Activated naive CD4-positive, alpha-beta T cell treated with anti-CD3 and anti-CD28 coated beads for 36 hours (primary cell): Measurements from ENCODE around the gene WDR48. TPM values are rescaled to one million over a fixed set of nuclear protein-coding genes. Genes with fewer than 3 reads are reported as not detected.

Source experiments
- CTCF ChIA-PET: fragments of 350-600 bp; sonication (Branson Sonifier 250); formaldehyde crosslinking; loops from one replicate; lab custom pipeline; 2021; ENCODE audit warnings: antibody characterized with exemption; lab: Charles Lee
- DNase-seq: peaks from one replicate; pipeline ENCODE4 v3.0.0-alpha.2; 2020
- H3K27ac Mint-ChIP-seq: one replicate; pipeline ENCODE4 v1.8.0; 2021; ENCODE audit warnings: mild to moderate bottlenecking, mixed read lengths
- H3K27me3 Mint-ChIP-seq: one replicate; pipeline ENCODE4 v1.8.0; 2021; ENCODE audit warnings: low read depth, mixed read lengths
- H3K36me3 Mint-ChIP-seq: one replicate; pipeline ENCODE4 v1.8.0; 2021; ENCODE audit warnings: low read depth, mixed read lengths
- H3K4me1 Mint-ChIP-seq: one replicate; pipeline ENCODE4 v1.8.0; 2021; ENCODE audit warnings: low read depth, mixed read lengths
- H3K4me3 Mint-ChIP-seq: one replicate; pipeline ENCODE4 v1.8.0; 2021; ENCODE audit warnings: mild to moderate bottlenecking, moderate library complexity, mixed read lengths
- H3K9me3 Mint-ChIP-seq: one replicate; pipeline ENCODE4 v1.8.0; 2021; ENCODE audit warnings: mixed read lengths
- intact Hi-C: fragments of 100-400 bp; cut with micrococcal nuclease; formaldehyde crosslinking; loops from one replicate; pipeline ENCODE4 v1.15.1; 2023
- total RNA-seq, 2 experiments: library from RNA; stranded (reverse); gene quantifications; one replicate each; pipeline ENCODE4 v1.2.3, GENCODE V29; 2021

The WDR48 gene
- total RNA-seq, 2 experiments from 2014 or later, result 32.3 to 32.9 TPM

DNA sequence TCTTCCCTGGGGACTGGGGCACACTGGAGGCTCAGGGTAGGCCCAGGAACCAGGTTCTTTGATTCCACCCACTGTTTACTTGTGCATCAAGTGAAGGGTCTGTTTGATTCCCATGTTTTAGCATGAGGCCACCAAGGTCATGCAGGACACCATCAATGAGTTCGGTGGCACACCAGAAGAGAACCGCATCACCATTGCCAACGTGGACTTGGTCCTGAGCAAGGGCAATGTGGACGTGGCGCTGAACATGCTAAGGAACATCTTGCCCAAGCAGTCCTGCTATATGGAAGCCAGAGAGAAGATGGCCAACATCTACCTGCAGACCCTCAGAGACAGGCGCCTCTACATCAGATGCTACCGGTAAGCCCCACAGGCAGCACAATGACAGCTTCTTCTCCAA, 77.1 kb downstream of the WDR48 start:
- no peak for DNase-seq
- H3K4me1 Mint-ChIP-seq, result peaks cover 18% of the 10 kb centered on the region
- H3K27ac Mint-ChIP-seq, result no peak overlapping the region
- H3K4me3 Mint-ChIP-seq, result no peak overlapping the region
- H3K9me3 Mint-ChIP-seq, result no peaks in the 10 kb centered on the region
- intact Hi-C loops, result loop anchor here (2.0 kb wide), 1 partner anchor 28 kb away; no protein-coding TSS in a partner anchor
- CTCF ChIA-PET, result interaction anchor here (1.1 to 9.3 kb wide), 4 partner anchors 22 to 167 kb away, joined by 4 to 169 read pairs (median 28); partner anchors contain the start of gene XIRP1
- H3K27me3 Mint-ChIP-seq, result no peaks in the 10 kb centered on the region
- no peaks in the 10 kb centered on the region for H3K36me3 Mint-ChIP-seq

DNA sequence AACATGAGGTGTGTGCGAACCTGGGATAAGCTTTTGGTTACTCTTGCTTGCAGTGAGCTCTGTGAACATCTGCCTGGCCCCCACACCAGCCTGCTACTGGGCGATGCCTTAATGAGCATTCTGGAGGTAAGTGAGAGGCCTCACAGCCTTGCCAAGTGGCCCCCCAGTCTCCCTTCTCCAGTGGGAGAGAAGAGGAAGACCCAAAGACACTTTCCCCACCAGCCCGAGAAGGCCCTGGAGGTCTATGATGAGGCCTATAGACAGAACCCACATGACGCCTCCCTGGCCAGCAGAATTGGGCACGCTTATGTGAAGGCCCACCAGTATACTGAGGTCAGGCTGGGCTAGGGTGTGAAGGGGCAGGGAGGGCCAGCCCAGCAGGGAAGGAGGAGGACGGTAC, 78.2 kb downstream of the WDR48 start:
- Mint-ChIP-seq H3K9me3 (no peaks in the 10 kb centered on the region), H3K36me3 (no peaks in the 10 kb centered on the region), H3K4me3 (no peak overlapping the region), H3K27ac (no peak overlapping the region), H3K4me1 (peaks cover 18% of the 10 kb centered on the region), H3K27me3 (no peaks in the 10 kb centered on the region)
- intact Hi-C loops, result no loop called here
- no peak for DNase-seq
- CTCF ChIA-PET, result interaction anchor here (0.5 to 8.0 kb wide), 4 partner anchors 14 to 158 kb away, joined by 3 to 52 read pairs (median 5); partner anchors contain the start of gene XIRP1

- intact Hi-C loops, result no loop called here
- Mint-ChIP-seq H3K4me3 (no peak overlapping the region), H3K27ac (no peak overlapping the region), H3K27me3 (no peaks in the 10 kb centered on the region), H3K4me1 (peaks cover 18% of the 10 kb centered on the region), H3K9me3 (no peaks in the 10 kb centered on the region), H3K36me3 (no peaks in the 10 kb centered on the region)
- CTCF ChIA-PET, result interaction anchor here (0.7 to 8.0 kb wide), 2 partner anchors 60 to 148 kb away, joined by 4 to 52 read pairs; partner anchors contain the start of gene XIRP1
- no peak for DNase-seq
Measured at GRCh38 chr3:39130693-39131265, 79.0 kb downstream of the WDR48 start.

DNA sequence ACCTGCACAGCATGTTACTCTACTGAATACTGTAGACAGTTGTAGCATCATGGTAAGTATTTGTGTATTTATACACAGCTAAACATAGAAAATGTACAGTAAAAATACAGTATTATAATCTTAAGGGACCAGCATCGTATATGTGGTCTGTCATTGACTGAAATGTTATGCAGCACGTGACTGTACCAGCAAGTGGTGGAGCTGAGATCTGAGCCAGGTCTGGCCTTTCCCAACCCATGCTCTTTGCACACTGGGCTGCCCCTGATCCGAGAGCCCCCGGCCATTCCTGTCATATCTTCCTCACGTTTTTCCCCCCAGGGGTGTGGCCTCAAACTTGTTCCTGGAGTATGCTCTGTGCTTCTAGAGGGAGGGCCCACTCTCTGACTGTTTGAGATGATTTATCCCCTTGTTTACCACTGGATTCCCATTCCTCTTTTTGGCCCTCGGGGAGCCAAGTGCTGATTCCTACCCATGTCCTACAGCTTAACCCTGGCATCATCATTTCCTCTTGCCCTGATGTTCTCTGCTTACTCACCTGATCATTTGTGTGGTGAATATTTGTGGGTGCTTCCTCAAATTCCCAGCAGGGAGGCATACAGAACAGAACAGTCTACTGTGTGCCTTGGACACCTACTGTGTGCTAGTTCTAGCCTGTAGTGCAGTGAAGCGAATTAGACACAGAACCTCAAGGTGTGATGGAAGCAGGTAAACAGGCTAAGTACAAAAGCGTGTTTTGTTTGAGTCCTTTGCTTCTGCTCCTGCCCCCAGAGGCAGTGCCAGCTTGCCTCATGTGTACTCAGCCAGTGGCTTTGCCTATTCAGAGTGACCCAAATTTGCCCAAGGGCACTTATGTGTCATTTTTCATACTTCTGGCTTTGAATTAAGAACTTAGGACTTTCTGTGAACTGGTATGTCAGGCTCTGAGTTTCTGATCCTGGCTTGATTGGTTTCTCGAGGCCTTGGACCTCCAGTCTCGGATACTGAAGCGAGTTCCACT, 80.6 kb downstream of the WDR48 start:
- H3K27ac Mint-ChIP-seq, result no peak overlapping the region
- CTCF ChIA-PET, result interaction anchor here (1.2 to 8.0 kb wide), 2 partner anchors 58 to 155 kb away, joined by 8 to 52 read pairs; partner anchors contain the start of gene XIRP1
- no peak for DNase-seq
- intact Hi-C loops, result no loop called here
- H3K27me3 Mint-ChIP-seq, result no peaks in the 10 kb centered on the region
- H3K4me3 Mint-ChIP-seq, result no peak overlapping the region
- no peaks in the 10 kb centered on the region for H3K36me3 Mint-ChIP-seq
- H3K4me1 Mint-ChIP-seq, result peaks cover 11% of the 10 kb centered on the region
- no peaks in the 10 kb centered on the region for H3K9me3 Mint-ChIP-seq

- CTCF ChIA-PET, result interaction anchor here (1.2 kb wide), 2 partner anchors 11 to 155 kb away, joined by 3 to 8 read pairs; no protein-coding TSS in a partner anchor
- no peak for DNase-seq
- Mint-ChIP-seq H3K9me3 (no peaks in the 10 kb centered on the region), H3K36me3 (no peaks in the 10 kb centered on the region), H3K27ac (no peak overlapping the region), H3K4me1 (peaks cover 4% of the 10 kb centered on the region), H3K4me3 (no peak overlapping the region), H3K27me3 (no peaks in the 10 kb centered on the region)
- intact Hi-C loops, result no loop called here
Measured at GRCh38 chr3:39133093-39133490, 81.3 kb downstream of the WDR48 start.

DNA sequence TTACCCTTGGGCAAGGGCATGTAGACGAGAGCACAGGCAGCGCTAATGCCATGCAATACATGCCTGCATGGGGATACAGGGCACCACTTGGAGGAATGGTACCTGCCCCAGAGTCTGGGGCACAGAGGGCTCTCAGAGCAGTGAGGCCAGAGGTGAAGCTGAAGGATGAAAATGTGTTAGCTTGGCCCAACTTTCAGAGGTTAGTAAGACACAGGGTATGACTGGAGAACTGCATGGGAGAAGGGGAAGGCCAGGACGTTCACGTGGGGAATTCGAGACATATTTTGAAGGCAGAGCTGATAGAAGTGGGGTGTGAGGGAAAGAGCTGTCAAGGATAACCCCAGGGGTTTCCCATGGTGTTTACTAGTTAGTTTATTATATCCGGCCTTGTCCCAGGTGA, 82.0 kb downstream of the WDR48 start:
- Mint-ChIP-seq H3K27ac (no peak overlapping the region), H3K4me3 (no peak overlapping the region), H3K4me1 (peaks cover 4% of the 10 kb centered on the region), H3K27me3 (no peaks in the 10 kb centered on the region), H3K9me3 (no peaks in the 10 kb centered on the region), H3K36me3 (no peaks in the 10 kb centered on the region)
- CTCF ChIA-PET, result interaction anchor here (1.2 to 2.4 kb wide), 3 partner anchors 7 to 154 kb away, joined by 3 to 8 read pairs (median 6); no protein-coding TSS in a partner anchor
- peak; percentile 33 for DNase-seq
- intact Hi-C loops, result no loop called here

DNA sequence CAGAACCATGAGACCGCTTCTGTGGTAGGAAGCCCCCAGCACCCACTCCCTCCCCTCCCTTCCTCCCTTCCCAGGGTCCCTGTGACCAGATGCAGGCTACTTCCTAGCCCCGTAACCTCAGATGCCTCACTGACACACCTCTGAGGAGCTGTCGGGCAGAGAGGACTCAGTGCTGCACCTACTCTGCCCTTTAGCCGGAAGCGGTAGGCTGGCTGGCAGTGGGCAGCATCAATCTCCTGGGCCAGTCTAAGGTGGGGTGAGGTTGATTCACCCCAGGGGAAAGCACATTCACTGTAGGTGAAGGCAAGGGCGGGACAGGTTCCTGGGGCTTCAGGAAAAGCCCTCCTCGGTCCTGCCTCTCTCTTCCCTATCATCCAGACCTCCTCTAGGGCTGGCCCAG, 82.5 kb downstream of the WDR48 start:
- Mint-ChIP-seq H3K9me3 (no peaks in the 10 kb centered on the region), H3K36me3 (no peaks in the 10 kb centered on the region), H3K27ac (no peak overlapping the region), H3K4me3 (no peak overlapping the region), H3K27me3 (no peaks in the 10 kb centered on the region), H3K4me1 (peaks cover 8% of the 10 kb centered on the region)
- intact Hi-C loops, result no loop called here
- no peak for DNase-seq
- CTCF ChIA-PET, result interaction anchor here (0.9 to 2.4 kb wide), 3 partner anchors 8 to 154 kb away, joined by 3 to 6 read pairs (median 3); no protein-coding TSS in a partner anchor

- intact Hi-C loops, result no loop called here
- Mint-ChIP-seq H3K27ac (no peak overlapping the region), H3K36me3 (no peaks in the 10 kb centered on the region), H3K4me1 (peaks cover 12% of the 10 kb centered on the region), H3K9me3 (no peaks in the 10 kb centered on the region), H3K27me3 (no peaks in the 10 kb centered on the region), H3K4me3 (no peak overlapping the region)
- CTCF ChIA-PET, result interaction anchor here (0.7 to 2.4 kb wide), 3 partner anchors 9 to 639 kb away, joined by 3 to 6 read pairs (median 3); no protein-coding TSS in a partner anchor
- DNase-seq, result no peak
Measured at GRCh38 chr3:39135170-39135805, 83.5 kb downstream of the WDR48 start.

DNA sequence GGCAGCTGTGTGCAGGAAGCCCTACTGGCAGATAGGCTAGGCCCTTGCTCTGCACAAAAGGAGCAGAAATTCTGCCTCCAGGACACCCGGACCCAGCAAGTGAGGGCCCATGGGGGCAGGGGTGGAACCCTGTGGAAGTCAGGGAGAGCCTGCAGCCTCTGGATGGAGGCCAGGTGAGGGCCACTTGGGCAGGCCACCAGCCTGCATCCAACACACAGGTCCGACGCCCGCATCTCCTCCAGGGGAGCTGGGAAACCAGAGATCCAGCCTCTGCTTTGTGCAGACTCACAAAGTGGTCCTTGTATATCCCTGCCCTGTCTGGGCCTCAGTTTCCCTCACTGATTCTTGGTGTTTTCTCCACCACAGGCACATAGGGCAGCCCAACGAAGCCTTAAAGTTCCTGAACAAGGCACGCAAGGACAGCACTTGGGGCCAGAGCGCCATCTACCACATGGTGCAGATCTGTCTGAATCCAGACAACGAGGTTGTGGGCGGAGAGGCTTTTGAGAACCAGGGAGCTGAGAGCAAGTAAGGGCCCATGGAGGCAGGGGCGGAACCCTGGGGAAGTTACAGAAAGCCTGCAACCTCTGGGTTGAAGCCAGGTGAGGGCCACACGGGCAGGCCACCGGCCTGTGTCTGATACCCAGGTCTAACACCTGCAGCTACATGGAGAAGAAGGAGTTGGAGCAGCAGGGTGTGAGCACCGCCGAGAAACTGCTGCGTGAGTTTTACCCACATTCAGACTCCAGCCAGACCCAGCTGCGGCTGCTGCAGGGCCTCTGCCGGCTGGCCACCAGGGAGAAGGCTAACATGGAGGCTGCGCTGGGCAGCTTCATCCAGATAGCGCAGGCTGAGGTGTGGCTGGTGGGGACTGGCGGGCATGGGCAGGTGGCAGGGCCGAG, 85.0 kb downstream of the WDR48 start:
- intact Hi-C loops, result no loop called here
- DNase-seq, result no peak
- Mint-ChIP-seq H3K9me3 (no peaks in the 10 kb centered on the region), H3K27ac (no peak overlapping the region), H3K27me3 (no peaks in the 10 kb centered on the region), H3K36me3 (peaks cover 11% of the 10 kb centered on the region), H3K4me3 (no peak overlapping the region), H3K4me1 (peaks cover 20% of the 10 kb centered on the region)
- CTCF ChIA-PET, result interaction anchor here (1.0 to 1.7 kb wide), 3 partner anchors 11 to 156 kb away, joined by 3 to 4 read pairs (median 3); no protein-coding TSS in a partner anchor

DNA sequence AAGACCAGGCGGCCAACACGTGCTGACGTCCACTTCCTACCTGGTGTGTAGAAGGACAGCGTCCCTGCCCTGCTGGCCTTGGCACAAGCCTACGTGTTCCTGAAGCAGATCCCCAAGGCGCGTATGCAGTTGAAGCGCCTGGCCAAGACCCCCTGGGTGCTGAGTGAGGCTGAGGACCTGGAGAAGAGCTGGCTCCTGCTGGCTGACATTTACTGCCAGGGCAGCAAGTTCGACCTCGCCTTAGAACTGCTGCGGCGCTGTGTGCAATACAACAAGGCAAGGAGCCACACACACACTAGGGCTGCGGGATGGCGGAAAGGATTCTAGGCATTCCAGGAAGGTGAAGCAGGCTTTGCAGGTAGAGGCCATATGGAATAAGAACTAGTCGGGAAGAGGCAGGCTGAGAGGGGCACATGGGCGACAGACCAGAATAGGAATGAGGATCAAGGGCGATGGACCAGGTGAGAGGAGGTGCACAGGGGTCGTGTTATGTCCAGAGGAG, 85.7 kb downstream of the WDR48 start:
- Mint-ChIP-seq H3K4me1 (peaks cover 21% of the 10 kb centered on the region), H3K36me3 (peaks cover 14% of the 10 kb centered on the region), H3K4me3 (peak overlapping the region; percentile 2), H3K27ac (peak overlapping the region; percentile 2), H3K27me3 (no peaks in the 10 kb centered on the region), H3K9me3 (no peaks in the 10 kb centered on the region)
- intact Hi-C loops, result no loop called here
- no peak for DNase-seq
- CTCF ChIA-PET, result interaction anchor here (0.6 to 1.7 kb wide), 3 partner anchors 11 to 155 kb away, joined by 3 to 4 read pairs (median 3); no protein-coding TSS in a partner anchor
